Stimulated activated CD4-positive, alpha-beta T cell treated with anti-CD3 and anti-CD28 coated beads, TNF-alpha, amount 100 ng/mL, for 1 hour (primary cell): Measurements from ENCODE around the gene ERF.

Experiments used
- DNase-seq, 3 donors: peaks; one replicate each; pipeline ENCODE4 v3.0.0-alpha.2; 2020; ENCODE audit warnings: low read depth in 3 of 3, low spot score in 1 of 3

Gene ERF

GRCh38 chr19:42242512-42243409 lies 12.2 kb downstream of the ERF start, which contains the start of gene GSK3A:
TSS of gene GSK3A (minus strand) at chr19:42242602. CDS start at chr19:42242465, 137 bp downstream.
- DNase-seq = peak; percentile 87 to 90 (median 88)

DNA sequence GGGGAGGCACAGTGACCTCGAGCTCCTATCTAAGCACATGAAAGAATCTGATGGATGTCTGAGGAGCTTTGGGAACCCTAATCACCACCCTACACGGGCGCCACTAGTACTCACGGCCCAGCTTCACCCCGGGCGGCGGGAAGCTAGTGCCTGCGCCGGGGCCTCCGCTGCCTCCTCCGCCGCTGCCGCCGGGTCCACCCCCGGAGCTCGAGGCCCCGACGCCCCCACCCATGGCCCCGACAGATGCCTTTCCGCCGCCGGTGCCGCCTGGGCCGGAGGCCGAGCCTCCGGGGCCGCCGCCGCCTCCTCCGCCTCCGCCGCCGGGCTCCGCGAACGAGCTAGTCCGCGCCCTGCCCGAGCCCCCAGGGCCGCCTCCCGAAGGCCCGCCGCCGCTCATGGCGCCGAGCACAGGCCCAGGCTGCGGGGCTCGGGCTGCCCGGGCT lies 12.8 kb downstream of the ERF start:
- DNase-seq = no peak

GRCh38 chr19:42241279-42241678 lies 13.6 kb downstream of the ERF start:
- DNase-seq = no peak

- DNase-seq = no peak
These were observed 15.2 kb downstream of the ERF start for GRCh38 chr19:42239544-42240220.

DNA sequence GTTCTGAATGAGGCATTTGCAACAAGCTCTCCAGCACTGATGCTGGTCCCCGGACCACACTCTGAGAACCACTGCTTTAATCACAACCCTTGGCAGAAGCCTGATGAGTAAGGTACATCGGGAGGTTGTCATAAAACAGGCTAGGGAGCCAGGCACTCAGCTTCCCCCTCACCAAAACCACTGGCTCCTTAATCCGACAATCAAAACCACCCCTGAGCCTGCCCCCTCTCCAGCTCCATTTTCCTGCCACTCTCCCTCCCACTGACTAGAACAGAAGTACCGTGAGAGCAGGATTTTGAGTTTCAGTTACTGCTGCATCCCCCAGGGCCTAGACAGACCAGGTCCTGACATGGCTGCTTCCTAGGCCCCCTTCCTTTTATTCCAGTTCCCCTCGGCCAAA lies 19.7 kb downstream of the ERF start:
- no peak for DNase-seq

DNA sequence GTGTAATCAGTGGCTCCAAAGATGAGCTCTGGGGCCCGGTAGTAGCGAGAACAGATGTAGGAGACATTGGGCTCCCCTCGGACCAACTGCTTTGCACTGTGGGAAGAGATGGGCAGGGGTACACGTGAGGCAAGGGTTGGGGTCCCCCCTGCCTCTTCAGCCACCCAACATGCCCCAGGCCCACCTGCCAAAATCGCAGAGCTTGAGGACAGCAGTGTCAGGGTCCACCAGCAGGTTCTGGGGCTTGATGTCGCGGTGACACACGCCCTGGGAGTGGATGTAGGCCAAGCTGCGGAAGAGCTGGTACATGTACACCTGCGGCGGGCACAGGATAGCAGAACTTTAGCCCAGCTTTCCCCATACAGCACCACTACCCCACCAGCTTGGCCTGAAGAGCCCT lies 20.6 kb downstream of the ERF start:
- no peak for DNase-seq

- DNase-seq = no peak
These were observed 21.1 kb downstream of the ERF start for GRCh38 chr19:42233678-42234292.

DNA sequence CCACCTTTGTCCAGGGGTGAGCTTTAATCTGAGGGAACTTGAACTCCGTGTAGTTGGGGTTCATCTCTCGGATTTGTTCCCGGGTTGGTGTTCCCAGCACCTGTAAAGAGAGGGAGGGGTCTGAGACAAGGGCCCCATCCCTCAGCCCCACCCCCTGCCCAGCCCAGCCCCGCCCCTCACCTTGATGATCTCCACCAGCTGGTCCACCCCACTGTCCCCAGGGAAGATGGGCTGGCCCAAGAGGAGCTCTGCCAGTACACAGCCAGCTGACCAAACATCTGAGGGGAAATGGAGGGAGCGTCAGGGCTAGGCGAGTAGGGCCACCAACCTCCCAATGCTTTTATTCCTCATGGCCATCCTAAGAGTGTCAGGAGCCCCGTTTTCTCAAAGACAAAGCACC lies 21.8 kb downstream of the ERF start:
- no peak for DNase-seq

DNA sequence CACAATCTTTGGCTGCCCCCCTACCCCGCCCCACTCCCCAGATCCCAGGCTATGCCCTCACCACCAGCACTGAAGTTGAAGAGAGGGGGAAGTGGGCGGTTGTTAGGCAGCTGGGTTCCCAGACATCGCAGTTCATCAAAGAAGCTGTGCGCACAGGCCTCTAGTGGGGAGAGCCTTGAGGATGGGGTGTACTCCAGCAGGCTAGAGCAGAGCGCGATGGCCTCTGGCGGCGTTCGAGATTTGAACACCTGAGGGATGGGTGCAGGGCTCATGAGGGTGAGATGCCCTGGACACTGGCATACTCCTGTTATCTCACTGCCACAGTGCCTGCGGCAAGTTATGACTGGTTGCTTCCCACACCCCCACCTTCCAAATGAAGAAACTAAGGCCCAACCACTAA lies 22.5 kb downstream of the ERF start:
- DNase-seq = no peak

GRCh38 chr19:42230571-42230970 lies 24.4 kb downstream of the ERF start:
- DNase-seq = no peak

DNA sequence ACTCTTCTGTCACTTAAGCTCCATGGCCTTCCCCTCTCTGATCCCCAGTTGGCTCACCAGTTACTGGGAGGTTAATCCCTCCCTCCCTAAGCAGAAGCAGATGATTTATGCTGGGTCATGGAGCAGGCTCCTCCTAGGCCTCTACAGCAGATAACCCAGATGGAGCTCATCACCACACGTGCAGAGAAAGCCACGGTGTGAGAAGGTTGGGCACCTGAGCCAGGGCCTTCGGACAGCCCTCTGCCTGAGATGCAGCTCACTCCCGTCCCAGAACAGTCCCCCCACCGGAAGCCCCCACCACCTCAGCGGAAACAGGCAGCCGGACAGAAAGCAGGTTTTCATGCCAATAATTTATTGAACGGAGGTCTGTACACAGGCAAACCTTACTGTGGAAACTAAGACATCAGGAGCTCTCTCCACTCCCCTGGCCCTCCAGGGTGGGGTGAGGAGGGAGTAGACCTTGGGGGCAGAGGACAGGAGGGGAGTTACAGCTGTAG lies 25.0 kb downstream of the ERF start:
- DNase-seq = no peak

GRCh38 chr19:42229301-42229854 lies 25.6 kb downstream of the ERF start:
- no peak for DNase-seq

DNA sequence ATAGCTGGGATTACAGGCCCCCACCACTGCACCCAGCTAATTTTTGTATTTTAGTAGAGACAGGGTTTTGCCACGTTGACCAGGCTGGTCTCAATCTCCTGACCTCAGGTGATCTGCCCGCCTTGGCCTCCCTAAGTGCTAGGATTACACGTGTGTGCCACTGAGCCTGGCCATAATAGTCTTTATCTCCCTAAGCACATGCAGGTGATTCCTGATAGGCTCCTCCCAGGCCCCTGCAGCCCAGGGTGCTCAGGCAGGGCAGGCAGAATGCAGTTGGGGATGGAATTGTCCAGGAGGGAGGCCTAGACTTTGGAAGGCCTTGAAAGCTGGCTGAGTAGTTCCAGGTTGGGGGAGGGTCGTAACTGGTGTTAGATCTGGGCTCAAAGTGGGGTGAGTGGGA lies 26.3 kb downstream of the ERF start:
- DNase-seq = no peak

DNA sequence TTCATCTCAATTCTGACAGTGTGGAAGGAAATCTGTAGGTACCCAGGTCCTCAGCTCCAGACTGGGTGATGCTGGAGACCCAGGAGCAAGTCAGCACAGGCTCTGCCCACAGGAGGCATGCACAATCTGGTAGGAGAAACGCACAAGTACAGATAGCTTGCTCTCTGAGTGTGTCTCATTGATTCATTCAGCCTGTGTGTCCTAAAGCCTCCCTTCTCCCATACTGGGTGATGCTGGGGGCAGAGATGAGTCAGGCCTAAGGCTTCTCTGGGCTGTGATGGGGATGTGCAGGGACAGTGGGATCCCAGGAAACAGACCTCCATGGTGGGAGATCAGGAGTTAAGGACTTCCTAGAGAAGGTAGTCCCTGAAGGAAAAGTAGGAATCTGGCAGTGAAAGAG lies 28.0 kb downstream of the ERF start:
- no peak for DNase-seq

DNA sequence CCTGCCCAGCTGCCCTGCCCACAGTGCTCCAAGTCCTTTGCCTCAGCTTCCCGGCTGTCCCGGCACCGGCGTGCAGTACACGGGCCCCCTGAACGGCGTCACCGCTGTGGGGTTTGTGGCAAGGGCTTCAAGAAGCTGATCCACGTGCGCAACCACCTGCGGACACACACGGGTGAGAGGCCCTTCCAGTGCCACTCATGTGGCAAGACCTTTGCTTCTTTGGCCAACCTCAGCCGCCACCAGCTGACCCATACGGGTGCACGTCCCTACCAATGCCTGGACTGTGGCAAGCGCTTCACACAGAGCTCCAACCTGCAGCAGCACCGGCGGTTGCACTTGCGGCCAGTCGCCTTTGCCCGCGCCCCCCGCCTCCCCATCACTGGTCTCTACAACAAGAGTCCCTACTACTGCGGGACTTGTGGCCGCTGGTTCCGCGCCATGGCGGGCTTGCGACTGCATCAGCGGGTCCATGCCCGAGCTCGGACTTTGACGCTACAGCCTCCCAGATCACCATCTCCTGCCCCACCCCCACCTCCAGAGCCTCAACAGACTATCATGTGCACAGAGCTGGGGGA lies 29.1 kb downstream of the ERF start:
- DNase-seq = no peak

DNA sequence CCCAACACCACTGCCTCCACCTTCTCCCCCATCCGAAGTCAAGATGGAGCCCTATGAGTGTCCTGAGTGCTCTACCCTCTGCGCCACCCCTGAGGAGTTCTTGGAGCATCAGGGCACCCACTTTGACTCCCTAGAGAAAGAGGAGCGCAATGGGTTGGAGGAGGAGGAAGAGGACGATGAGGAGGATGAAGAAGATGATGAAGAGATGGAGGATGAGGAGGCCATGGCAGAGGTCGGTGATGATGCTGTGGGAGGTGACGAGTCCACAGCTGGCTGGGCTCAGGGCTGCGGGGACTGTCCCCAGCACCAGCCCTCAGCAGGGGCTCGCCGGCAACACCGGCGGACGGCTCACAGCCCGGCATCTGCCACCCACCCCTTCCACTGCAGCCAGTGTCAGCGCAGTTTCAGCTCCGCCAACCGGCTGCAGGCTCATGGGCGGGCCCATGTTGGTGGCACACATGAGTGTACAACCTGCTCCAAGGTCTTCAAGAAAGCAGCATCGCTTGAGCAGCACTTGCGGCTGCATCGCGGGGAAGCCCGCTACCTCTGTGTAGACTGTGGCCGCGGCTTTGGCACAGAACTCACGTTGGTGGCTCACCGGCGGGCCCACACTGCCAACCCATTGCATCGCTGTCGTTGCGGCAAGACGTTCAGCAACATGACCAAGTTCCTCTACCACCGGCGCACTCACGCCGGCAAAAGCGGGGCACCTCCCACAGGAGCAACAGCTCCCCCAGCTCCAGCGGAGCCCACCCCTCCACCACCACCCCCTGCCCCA lies 29.8 kb downstream of the ERF start:
- no peak for DNase-seq

DNA sequence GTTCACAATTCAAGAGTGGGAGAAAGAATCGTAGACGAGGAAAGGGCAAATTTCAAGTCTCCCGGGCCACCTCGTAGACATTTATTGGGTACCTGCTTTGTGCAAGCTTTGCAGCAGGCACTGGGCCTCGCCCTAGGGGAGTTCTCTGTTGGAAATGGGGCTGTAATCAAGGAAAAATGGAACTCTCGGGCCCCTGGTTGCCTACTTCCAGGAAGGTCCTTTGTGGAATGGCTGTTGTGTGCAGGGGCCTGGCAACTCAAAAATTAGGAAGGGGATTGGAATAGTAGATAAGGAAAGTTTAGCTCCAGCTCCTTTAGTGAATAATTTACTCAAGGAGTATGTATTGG lies 34.2 kb downstream of the ERF start:
- DNase-seq = no peak

DNA sequence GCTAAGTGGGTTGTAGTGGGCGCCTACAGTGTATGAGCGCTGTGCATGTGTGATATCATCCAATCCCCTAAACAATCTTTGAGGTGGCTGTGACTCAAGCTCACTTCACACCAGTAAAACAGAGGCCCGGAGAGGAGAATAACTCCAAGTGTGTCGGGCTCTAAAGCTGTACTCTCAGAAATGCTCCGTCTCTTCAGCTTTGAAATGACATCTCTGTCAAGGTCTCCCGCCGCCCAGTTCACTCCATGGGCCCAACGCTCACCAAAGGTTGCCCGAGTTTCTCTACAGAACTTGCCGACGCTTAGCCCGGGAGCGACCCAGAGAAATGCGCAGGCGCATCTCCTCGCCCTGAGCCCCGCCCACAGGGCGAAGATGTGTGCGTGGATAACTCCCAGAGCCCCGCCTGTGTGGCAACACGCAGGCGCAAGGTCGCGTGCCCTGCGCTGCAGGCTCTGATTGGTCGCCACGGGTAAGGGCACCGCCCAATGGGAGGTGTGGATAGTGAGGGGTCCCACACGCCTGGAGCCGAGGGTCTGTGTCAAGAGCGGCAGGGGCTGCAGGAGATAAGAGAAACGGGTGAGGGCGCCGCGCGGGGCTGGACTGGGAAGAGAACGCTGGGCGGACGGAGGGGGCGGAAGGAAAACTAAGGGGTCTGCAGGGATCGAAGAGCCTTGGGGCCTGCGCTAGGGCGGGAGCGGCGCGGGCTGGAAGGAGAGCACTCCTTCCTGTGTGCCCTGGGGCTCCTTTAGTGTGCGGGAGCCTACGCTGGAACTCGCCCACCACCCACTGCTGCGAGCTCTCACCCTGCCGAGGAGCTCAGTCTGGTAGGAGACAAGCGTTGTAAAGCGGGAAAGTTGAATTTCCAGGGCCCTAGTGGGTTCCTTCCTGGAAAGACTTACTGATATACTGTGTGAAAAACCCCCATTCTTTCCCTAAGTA lies 34.8 kb downstream of the ERF start, which contains the start of gene ZNF526:
Gene ZNF526 (plus strand): TSS at position 501 of the 939 bp plus-strand sequence. CDS start 4,092 bp downstream, outside the sequence.
- peak; percentile 89 to 94 (median 94) for DNase-seq
